ENCODE results near the gene KAZN. TPM values are rescaled to one million over a fixed set of nuclear protein-coding genes. Genes with fewer than 3 reads are reported as not detected.

The KAZN gene
- total RNA-seq, 2 donors from 2014 or later, result 3.4 to 12.2 TPM

GRCh38 chr1:15150376-15150775 lies 551.9 kb downstream of the KAZN start:
- ATAC-seq (no peak), DNase-seq (no peak)
- Histone ChIP-seq H3K9me3 (no peaks in the 10 kb centered on the region), H3K4me3 (no peak overlapping the region), H3K4me1 (peaks cover 74% of the 10 kb centered on the region), H3K27ac (peak overlapping the region in 2 of 4 donors; percentile 36 to 97), H3K36me3 (replicated peaks in 1 of 2; ENCODE audit: insufficient read depth in 1 of 2, low read depth in 2 of 2) (no peaks in the 10 kb centered on the region), H3K27me3 (no peaks in the 10 kb centered on the region)
- intact Hi-C loops (cut with DNase I), result no loop called here
- TF ChIP-seq CTCF (IDR thresholded peaks at IDR 0.05) (no peak), POLR2A (IDR thresholded peaks at IDR 0.05) (no peak)
- 81 to 87% methylated on average over 3 of the region's 3 CpGs for WGBS, 2 donors

- DNase-seq (no peak), ATAC-seq (no peak)
- Histone ChIP-seq H3K36me3 (replicated peaks in 1 of 2; ENCODE audit: insufficient read depth in 1 of 2, low read depth in 2 of 2) (no peaks in the 10 kb centered on the region), H3K4me1 (peaks cover 74% of the 10 kb centered on the region), H3K27me3 (no peaks in the 10 kb centered on the region), H3K27ac (peak overlapping the region; percentile 97 to 99 (median 99)), H3K9me3 (no peaks in the 10 kb centered on the region), H3K4me3 (no peak overlapping the region)
- TF ChIP-seq CTCF (IDR thresholded peaks at IDR 0.05) (no peak), POLR2A (IDR thresholded peaks at IDR 0.05) (no peak)
- intact Hi-C loops (cut with DNase I), result no loop called here
- 23 to 27% methylated on average over 5 of the region's 5 CpGs for WGBS, 2 donors
Measured at GRCh38 chr1:15151377-15151806, 552.9 kb downstream of the KAZN start.

GRCh38 chr1:15151871-15152270 lies 553.4 kb downstream of the KAZN start:
- no peak for TF ChIP-seq CTCF (IDR thresholded peaks at IDR 0.05)
- TF ChIP-seq POLR2A (IDR thresholded peaks at IDR 0.05), result no peak
- Histone ChIP-seq H3K4me3 (peak overlapping the region in 1 of 2 donors; percentile 22), H3K4me1 (peaks cover 74% of the 10 kb centered on the region), H3K27me3 (no peaks in the 10 kb centered on the region), H3K27ac (peak overlapping the region; percentile 97 to 99 (median 99)), H3K36me3 (replicated peaks in 1 of 2; ENCODE audit: insufficient read depth in 1 of 2, low read depth in 2 of 2) (no peaks in the 10 kb centered on the region), H3K9me3 (no peaks in the 10 kb centered on the region)
- WGBS, 2 donors, result 24 to 30% methylated on average over 3 of the region's 3 CpGs
- ATAC-seq (no peak), DNase-seq (no peak)
- intact Hi-C loops (cut with DNase I), result no loop called here

- Histone ChIP-seq H3K36me3 (replicated peaks in 1 of 2; ENCODE audit: insufficient read depth in 1 of 2, low read depth in 2 of 2) (no peaks in the 10 kb centered on the region), H3K27ac (peak overlapping the region; percentile 97 to 99 (median 99)), H3K9me3 (no peaks in the 10 kb centered on the region), H3K27me3 (no peaks in the 10 kb centered on the region), H3K4me3 (peak overlapping the region; percentile 69 to 71), H3K4me1 (peaks cover 74% of the 10 kb centered on the region)
- TF ChIP-seq POLR2A (IDR thresholded peaks at IDR 0.05), result peak; percentile 79 to 93 (median 90)
- TF ChIP-seq CTCF (IDR thresholded peaks at IDR 0.05), result peak; percentile 37 to 88 (median 80)
- intact Hi-C loops (cut with DNase I), result no loop called here
- 0 to 1% methylated on average over 12 to 60 of the region's 61 CpGs for WGBS, 2 donors
- ATAC-seq, result peak; percentile 65
- peak; percentile 93 to 95 (median 94) for DNase-seq
Measured at GRCh38 chr1:15152318-15153183, 554.1 kb downstream of the KAZN start.

Data from body of pancreas (tissue), 4 donors.